HepG2 (cell line): Measurements from ENCODE around the gene PPIB. TPM values are rescaled to one million over a fixed set of nuclear protein-coding genes. Genes with fewer than 3 reads are reported as not detected.

Source experiments
- ATAC-seq: fragments of 200-7000 bp; cut with Tn5 transposase; 3 replicates; pipeline ENCODE4 v1.9.1; 2020; ENCODE audit warnings: mild to moderate bottlenecking, moderate library complexity
- BruUV-seq: library from RNA; stranded (reverse); fragments of 400-500 nt; replicated peaks from 2 replicates; lab custom pipeline; 2021; lab: Mats Ljungman, UMichigan
- CTCF ChIA-PET: fragments of 300-600 bp; formaldehyde crosslinking; extraction: SDS; loops from one replicate; lab custom pipeline; 2021; ENCODE audit warnings: low total read pairs, inconsistent platforms, low intra/inter-chr PET ratio; lab: Yijun Ruan, JAX
- POLR2A ChIA-PET: fragments of 350-600 bp; sonication (Branson Sonifier 250); formaldehyde crosslinking; loops from one replicate; lab custom pipeline; 2020; ENCODE audit warnings: antibody characterized with exemption, inconsistent platforms; lab: Yijun Ruan, JAX
- DNase-seq: peaks from one replicate; pipeline ENCODE4 v3.0.0-alpha.2; 2015; ENCODE audit warnings: low spot score
- FAIRE-seq: peaks from 3 replicates; lab custom pipeline; 2011; peaks lifted over from hg19 to GRCh38; lab: Jason Lieb, UNC
- H2AFZ ChIP-seq: one replicate; pipeline ENCODE4 v1.6.1; 2011; ENCODE audit warnings: low read length, inconsistent platforms
- H3K27ac ChIP-seq: fragments of 300-600 bp; 3 replicates; pipeline ENCODE4 v1.8.0; 2011; ENCODE audit warnings: mixed run types, mild to moderate bottlenecking, mixed read lengths, low read length, inconsistent platforms; ENCODE audit not compliant: insufficient read depth; ENCODE audit errors: extremely low read length
- H3K27me3 ChIP-seq, 2 experiments: fragments of 200-600 bp in 1 of 2; 2 replicates in 1 of 2; 3 replicates in 1 of 2; pipeline versions ENCODE4 v1.6.0 to v1.8.0; 2011; ENCODE audit warnings: low read length in 2 of 2, mild to moderate bottlenecking in 2 of 2, moderate library complexity in 2 of 2, inconsistent platforms in 1 of 2; ENCODE audit not compliant: insufficient read depth in 2 of 2, control insufficient read depth in 1 of 2
- H3K36me3 ChIP-seq, 2 experiments: fragments of 200-600 bp in 1 of 2; replicated peaks in 1 of 2; 2 replicates in 1 of 2; 3 replicates in 1 of 2; pipeline versions ENCODE4 v1.5.1 to v1.8.0; 2011; ENCODE audit warnings: low read length in 2 of 2, inconsistent platforms in 1 of 2; ENCODE audit not compliant: insufficient read depth in 2 of 2, control insufficient read depth in 1 of 2
- H3K4me1 ChIP-seq: 2 replicates; pipeline ENCODE4 v1.5.1; 2012; ENCODE audit warnings: low read length, inconsistent platforms; ENCODE audit not compliant: insufficient read depth
- H3K4me2 ChIP-seq: 2 replicates; pipeline ENCODE4 v1.6.0; 2011; ENCODE audit warnings: low read depth, low read length, inconsistent platforms
- H3K4me3 ChIP-seq, 3 experiments: fragments of 200-600 bp in 1 of 3; sonication (generic), shearing (Covaris generic) in 1 of 3; replicated peaks in 1 of 3; 2 replicates each; pipeline ENCODE4 v1.5.1; 2011 to 2016; ENCODE audit warnings: low read length in 3 of 3, inconsistent platforms in 2 of 3, low read depth in 2 of 3, mild to moderate bottlenecking in 2 of 3, control low read depth in 1 of 3, mixed read lengths in 1 of 3; ENCODE audit not compliant: insufficient read depth in 1 of 3
- H3K79me2 ChIP-seq: one replicate; pipeline ENCODE4 v1.6.1; 2011; ENCODE audit warnings: low read length, inconsistent platforms; ENCODE audit not compliant: insufficient read depth
- H3K9ac ChIP-seq: 2 replicates; pipeline ENCODE4 v1.6.0; 2011; ENCODE audit warnings: mild to moderate bottlenecking, low read depth, low read length, inconsistent platforms; ENCODE audit not compliant: insufficient read depth
- H3K9me3 ChIP-seq: 2 replicates; pipeline ENCODE4 v1.5.1; 2012; ENCODE audit warnings: mild to moderate bottlenecking, low read length
- H4K20me1 ChIP-seq: 2 replicates; pipeline ENCODE4 v1.6.0; 2011; ENCODE audit warnings: inconsistent platforms, mild to moderate bottlenecking, low read length, moderate library complexity; ENCODE audit not compliant: insufficient read depth
- ATM ChIP-seq: fragments of 450-650 bp; IDR thresholded peaks from 2 replicates; pipeline ENCODE4 v1.7.1; 2017; ENCODE audit warnings: mild to moderate bottlenecking, borderline replicate concordance
- HNF4A ChIP-seq: sonication (generic); formaldehyde crosslinking; IDR thresholded peaks from 2 replicates; pipeline ENCODE4 v1.4.0; 2020; ENCODE audit warnings: missing genetic modification reagents
- IRF2 ChIP-seq: IDR thresholded peaks from 2 replicates; pipeline ENCODE4 v1.6.1; 2018; ENCODE audit warnings: missing genetic modification reagents, missing compliant biosample characterization
- MTA1 ChIP-seq: sonication (generic); formaldehyde crosslinking; IDR thresholded peaks from 2 replicates; pipeline ENCODE4 v1.4.0; 2020; ENCODE audit warnings: missing genetic modification reagents, mild to moderate bottlenecking, borderline replicate concordance
- ZFP36 ChIP-seq: fragments of 150-350 bp; IDR thresholded peaks from 2 replicates; pipeline ENCODE4 v1.6.1; 2018; ENCODE audit warnings: borderline replicate concordance, low read length, low read depth; ENCODE audit not compliant: partially characterized antibody
- ZNF180 ChIP-seq: sonication (generic); formaldehyde crosslinking; IDR thresholded peaks from 2 replicates; pipeline ENCODE4 v1.4.0; 2020; ENCODE audit warnings: low read depth, missing genetic modification reagents, borderline replicate concordance
- ZNF441 ChIP-seq: sonication (generic); formaldehyde crosslinking; IDR thresholded peaks from 2 replicates; pipeline ENCODE4 v1.7.0; 2021; ENCODE audit warnings: missing genetic modification reagents, borderline replicate concordance
- ZNF530 ChIP-seq: sonication (generic); formaldehyde crosslinking; IDR thresholded peaks from 2 replicates; pipeline ENCODE4 v1.5.0; 2020; ENCODE audit warnings: low read depth, mild to moderate bottlenecking, missing genetic modification reagents
- ZNF775 ChIP-seq: sonication (generic); formaldehyde crosslinking; IDR thresholded peaks from 2 replicates; pipeline ENCODE4 v1.4.0; 2020; ENCODE audit warnings: missing genetic modification reagents, mild to moderate bottlenecking, moderate library complexity, borderline replicate concordance
- ZSCAN9 ChIP-seq: IDR thresholded peaks from 2 replicates; pipeline ENCODE4 v1.6.1; 2016; ENCODE audit warnings: borderline replicate concordance
- WGBS: methylation state at CpG from one replicate; pipeline ENCODE4 v1.1.6; 2017; ENCODE audit warnings: low lambda C conversion rate; 5-methylcytosine and 5-hydroxymethylcytosine counted together
- in situ Hi-C: cut with HindIII; loops from 2 replicates; pipeline ENCODE4 v1.10.0; 2017; ENCODE audit warnings: low pct_unique_long_range_greater_than_20kb; ENCODE audit not compliant: extremely low pct_ligation_motif_present
- intact Hi-C: fragments of 100-400 bp; cut with micrococcal nuclease; formaldehyde crosslinking; loops from one replicate; pipeline ENCODE4 v1.10.0; 2022; ENCODE audit not compliant: unreplicated experiment
- polyA plus RNA-seq, 8 experiments: library from polyadenylated mRNA; depleted of rRNA in 3 of 8; stranded (reverse) in 7 of 8; unstranded in 1 of 8; fragments of >200 nt; fragmentation: Illumina TruSeq in 4 of 8; extraction: Trizol in 4 of 8; gene quantifications; 2 replicates each; pipeline versions ENCODE4 v1.2.1 to v1.2.3, GENCODE V29; 2011 to 2016; ENCODE audit warnings: low read depth in 4 of 8, missing spikeins in 1 of 8, mixed read lengths in 1 of 8; ENCODE audit not compliant: insufficient read depth in 1 of 8
- total RNA-seq, 5 experiments: library from RNA; depleted of rRNA; stranded (reverse); fragments of >200 nt; fragmentation: Illumina TruSeq; extraction: Trizol; gene quantifications; 2 replicates each; pipeline ENCODE4 v1.2.3, GENCODE V29; 2016; ENCODE audit warnings: low read depth in 1 of 5
- TF ChIP-seq, protein P1 (sequence below), 2 experiments: sonication (generic) in 1 of 2; formaldehyde crosslinking in 1 of 2; IDR thresholded peaks; 2 replicates each; pipeline versions ENCODE4 v1.4.0 to v1.6.1; 2016 to 2020; ENCODE audit warnings: borderline replicate concordance in 1 of 2, low read depth in 1 of 2, mild to moderate bottlenecking in 1 of 2, missing genetic modification reagents in 1 of 2
- TF ChIP-seq, protein P2 (sequence below): sonication (generic); formaldehyde crosslinking; IDR thresholded peaks from 2 replicates; pipeline ENCODE4 v1.8.1; 2023; ENCODE audit warnings: missing genetic modification reagents, inconsistent platforms, borderline replicate concordance
- TF ChIP-seq, protein P3 (sequence below): sonication (generic); formaldehyde crosslinking; IDR thresholded peaks from 2 replicates; pipeline ENCODE4 v1.5.0; 2020; ENCODE audit warnings: mild to moderate bottlenecking, missing genetic modification reagents

The PPIB gene
- total and polyA plus RNA-seq, 2 of the 13 experiments (the other 11 are each of a cell fraction or from before 2014, with no cell fraction given) = 780 to 882 TPM

DNA sequence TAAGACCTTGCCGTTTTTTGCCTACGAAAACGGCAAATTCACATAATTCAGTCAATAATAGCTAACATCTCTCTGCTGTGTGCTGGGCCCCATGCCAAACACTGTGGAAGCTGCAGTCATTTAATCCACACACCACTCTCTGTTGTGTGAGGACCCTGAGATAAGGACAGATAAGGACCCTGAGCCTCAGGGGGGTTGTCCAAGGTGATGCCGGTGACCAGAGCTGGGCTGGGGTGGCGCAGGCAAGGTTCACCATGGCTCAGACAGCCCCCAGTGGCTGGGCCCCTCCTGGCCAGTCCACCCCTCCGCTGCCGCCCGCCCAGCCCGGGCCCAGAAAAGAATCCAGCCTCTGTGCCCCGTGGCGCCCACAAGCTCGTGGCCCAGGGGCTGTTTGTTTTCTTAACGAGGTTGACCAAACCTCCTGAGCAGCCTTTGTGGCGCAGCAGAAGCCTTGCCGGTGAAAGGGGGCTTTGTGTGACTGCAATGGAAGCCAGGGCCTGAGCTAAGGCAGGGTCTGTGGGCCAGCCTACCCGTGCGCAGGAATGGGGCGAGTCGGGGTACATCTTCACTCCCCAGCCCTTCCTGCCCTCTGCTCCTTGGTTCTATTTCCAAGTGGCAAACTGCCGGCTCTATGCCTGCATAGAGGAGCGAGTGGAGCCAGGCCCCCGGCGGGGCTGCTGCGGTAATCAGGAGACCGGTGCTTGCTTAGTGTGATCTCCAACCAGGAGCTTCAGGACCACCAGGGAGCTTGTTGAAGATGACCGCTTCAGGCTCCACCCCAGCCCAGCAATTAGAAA lies 15.7 kb downstream of the PPIB start (continued):
- TF ChIP-seq, protein P1, sequence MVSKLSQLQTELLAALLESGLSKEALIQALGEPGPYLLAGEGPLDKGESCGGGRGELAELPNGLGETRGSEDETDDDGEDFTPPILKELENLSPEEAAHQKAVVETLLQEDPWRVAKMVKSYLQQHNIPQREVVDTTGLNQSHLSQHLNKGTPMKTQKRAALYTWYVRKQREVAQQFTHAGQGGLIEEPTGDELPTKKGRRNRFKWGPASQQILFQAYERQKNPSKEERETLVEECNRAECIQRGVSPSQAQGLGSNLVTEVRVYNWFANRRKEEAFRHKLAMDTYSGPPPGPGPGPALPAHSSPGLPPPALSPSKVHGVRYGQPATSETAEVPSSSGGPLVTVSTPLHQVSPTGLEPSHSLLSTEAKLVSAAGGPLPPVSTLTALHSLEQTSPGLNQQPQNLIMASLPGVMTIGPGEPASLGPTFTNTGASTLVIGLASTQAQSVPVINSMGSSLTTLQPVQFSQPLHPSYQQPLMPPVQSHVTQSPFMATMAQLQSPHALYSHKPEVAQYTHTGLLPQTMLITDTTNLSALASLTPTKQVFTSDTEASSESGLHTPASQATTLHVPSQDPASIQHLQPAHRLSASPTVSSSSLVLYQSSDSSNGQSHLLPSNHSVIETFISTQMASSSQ (IDR thresholded peaks at IDR 0.05; ENCODE audit: low read depth) = no peak
- TF ChIP-seq, protein P1 (CRISPR knock-in tag; IDR thresholded peaks at IDR 0.05; ENCODE audit: borderline replicate concordance) = peak; percentile 72; the same call in 1 of the 2 replicates
- 0 out of 2 replicates have a peak, but pooled peaks have one; percentile 27 for TF ChIP-seq IRF2 (CRISPR knock-in tag)
- no peak for TF ChIP-seq ZNF180 (CRISPR knock-in tag)
- TF ChIP-seq HNF4A (CRISPR knock-in tag) = no peak
- no peak for TF ChIP-seq ZNF775

DNA sequence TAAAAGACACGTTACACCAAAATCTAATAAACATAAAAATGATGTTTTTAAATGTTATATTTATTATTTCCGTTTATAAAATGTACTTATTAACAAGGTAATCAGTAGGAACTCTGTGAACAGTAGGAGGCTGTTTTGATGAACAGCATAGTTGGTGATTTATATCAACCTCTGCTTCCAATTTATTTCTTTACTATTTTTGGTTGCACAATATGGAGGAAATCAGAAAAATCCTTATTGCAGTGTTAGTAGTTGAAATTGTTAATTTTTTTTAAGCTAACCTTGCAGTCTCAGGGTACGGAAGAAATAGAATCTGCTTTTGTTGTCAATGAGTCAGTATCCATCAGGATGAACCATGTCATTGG lies 16.3 kb downstream of the PPIB start:
- 75% methylated on average over 3 of the region's 3 CpGs for WGBS
- Histone ChIP-seq H3K4me2 (peak overlapping the region; percentile 66), H2AFZ (no peak overlapping the region), H3K4me1 (peaks cover 66% of the 10 kb centered on the region), H3K9me3 (no peaks in the 10 kb centered on the region), H4K20me1 (no peaks in the 10 kb centered on the region), H3K27me3 (no peaks in the 10 kb centered on the region), H3K4me3 (peak overlapping the region in 1 of 3 experiments; percentile 20; a peak in 1 of 6 replicates), H3K79me2 (no peaks in the 10 kb centered on the region), H3K36me3 (peaks cover 11 to 18% of the 10 kb centered on the region in 2 experiments; a peak in 4 of 5 replicates), H3K9ac (peak overlapping the region; percentile 55), H3K27ac (peak overlapping the region; percentile 70)
- FAIRE-seq (no peak), DNase-seq (no peak), ATAC-seq (no peak)
- ChIA-PET POLR2A (interaction anchor here (1.2 to 3.7 kb wide), 3 partner anchors 17 to 70 kb away, joined by 3 to 17 read pairs (median 13); partner anchors contain the start of genes CIAO2A and PPIB), CTCF (no interaction called here)
- intact Hi-C loops (no loop called here), in situ Hi-C loops (no loop called here)
- BruUV-seq = no TSS peak
- TF ChIP-seq ZNF530 (CRISPR knock-in tag) = no peak
- no peak for TF ChIP-seq ZNF441 (CRISPR knock-in tag)
- TF ChIP-seq, protein P2, sequence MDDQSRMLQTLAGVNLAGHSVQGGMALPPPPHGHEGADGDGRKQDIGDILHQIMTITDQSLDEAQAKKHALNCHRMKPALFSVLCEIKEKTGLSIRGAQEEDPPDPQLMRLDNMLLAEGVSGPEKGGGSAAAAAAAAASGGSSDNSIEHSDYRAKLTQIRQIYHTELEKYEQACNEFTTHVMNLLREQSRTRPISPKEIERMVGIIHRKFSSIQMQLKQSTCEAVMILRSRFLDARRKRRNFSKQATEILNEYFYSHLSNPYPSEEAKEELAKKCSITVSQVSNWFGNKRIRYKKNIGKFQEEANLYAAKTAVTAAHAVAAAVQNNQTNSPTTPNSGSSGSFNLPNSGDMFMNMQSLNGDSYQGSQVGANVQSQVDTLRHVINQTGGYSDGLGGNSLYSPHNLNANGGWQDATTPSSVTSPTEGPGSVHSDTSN (CRISPR knock-in tag) = no peak
- no peak for TF ChIP-seq ZFP36
- TF ChIP-seq ZSCAN9 (CRISPR knock-in tag) = no peak
- TF ChIP-seq, protein P3, sequence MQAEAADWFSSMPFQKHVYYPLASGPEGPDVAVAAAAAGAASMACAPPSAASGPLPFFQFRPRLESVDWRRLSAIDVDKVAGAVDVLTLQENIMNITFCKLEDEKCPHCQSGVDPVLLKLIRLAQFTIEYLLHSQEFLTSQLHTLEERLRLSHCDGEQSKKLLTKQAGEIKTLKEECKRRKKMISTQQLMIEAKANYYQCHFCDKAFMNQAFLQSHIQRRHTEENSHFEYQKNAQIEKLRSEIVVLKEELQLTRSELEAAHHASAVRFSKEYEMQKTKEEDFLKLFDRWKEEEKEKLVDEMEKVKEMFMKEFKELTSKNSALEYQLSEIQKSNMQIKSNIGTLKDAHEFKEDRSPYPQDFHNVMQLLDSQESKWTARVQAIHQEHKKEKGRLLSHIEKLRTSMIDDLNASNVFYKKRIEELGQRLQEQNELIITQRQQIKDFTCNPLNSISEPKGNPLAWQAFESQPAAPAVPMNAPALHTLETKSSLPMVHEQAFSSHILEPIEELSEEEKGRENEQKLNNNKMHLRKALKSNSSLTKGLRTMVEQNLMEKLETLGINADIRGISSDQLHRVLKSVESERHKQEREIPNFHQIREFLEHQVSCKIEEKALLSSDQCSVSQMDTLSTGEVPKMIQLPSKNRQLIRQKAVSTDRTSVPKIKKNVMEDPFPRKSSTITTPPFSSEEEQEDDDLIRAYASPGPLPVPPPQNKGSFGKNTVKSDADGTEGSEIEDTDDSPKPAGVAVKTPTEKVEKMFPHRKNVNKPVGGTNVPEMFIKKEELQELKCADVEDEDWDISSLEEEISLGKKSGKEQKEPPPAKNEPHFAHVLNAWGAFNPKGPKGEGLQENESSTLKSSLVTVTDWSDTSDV (CRISPR knock-in tag) = no peak
- no peak for TF ChIP-seq MTA1 (CRISPR knock-in tag)
- no peak for TF ChIP-seq ATM
